Mucosa of rectum (tissue), 2 donors: Measurements from ENCODE around the gene ACBD6.

Source experiments
- H3K27ac ChIP-seq, 2 donors: one replicate each; pipeline ENCODE4 v1.7.0; 2013; ENCODE audit warnings: inconsistent platforms in 2 of 2, low read depth in 2 of 2, low read length in 2 of 2
- H3K27me3 ChIP-seq, 2 donors: one replicate each; pipeline ENCODE4 v1.7.0; 2013; ENCODE audit warnings: low read length in 2 of 2; ENCODE audit not compliant: control insufficient read depth in 2 of 2, insufficient read depth in 2 of 2
- H3K36me3 ChIP-seq, 2 donors: one replicate each; pipeline ENCODE4 v1.7.0; 2013; ENCODE audit warnings: low read length in 2 of 2; ENCODE audit not compliant: control insufficient read depth in 2 of 2, insufficient read depth in 2 of 2
- H3K4me1 ChIP-seq, 2 donors: one replicate each; pipeline ENCODE4 v1.7.0; 2013; ENCODE audit warnings: low read length in 2 of 2, mild to moderate bottlenecking in 1 of 2; ENCODE audit not compliant: control insufficient read depth in 2 of 2, insufficient read depth in 2 of 2
- H3K4me3 ChIP-seq, 2 donors: one replicate each; pipeline ENCODE4 v1.7.0; 2013; ENCODE audit warnings: low read length in 2 of 2
- H3K9ac ChIP-seq, 2 donors: one replicate each; pipeline ENCODE4 v1.7.0; 2013; ENCODE audit warnings: low read length in 2 of 2, low read depth in 1 of 2, mild to moderate bottlenecking in 1 of 2
- H3K9me3 ChIP-seq, 2 donors: one replicate each; pipeline ENCODE4 v1.7.0; 2013; ENCODE audit warnings: low read length in 2 of 2; ENCODE audit not compliant: control insufficient read depth in 2 of 2
- donor health status: healthy.
- donor health status: Normal muscosa, but diverticular disease.

ACBD6 gene

GRCh38 chr1:180380259-180381183, 121.9 kb downstream of the ACBD6 start:
- peaks cover 0 to 6% of the 10 kb centered on the region in 2 donors for H3K9me3 ChIP-seq
- no peak overlapping the region for H3K9ac ChIP-seq
- no peaks in the 10 kb centered on the region for H3K4me1 ChIP-seq
- no peak overlapping the region for H3K27ac ChIP-seq
- H3K36me3 ChIP-seq, result no peaks in the 10 kb centered on the region
- no peak overlapping the region for H3K4me3 ChIP-seq
- no peaks in the 10 kb centered on the region for H3K27me3 ChIP-seq

GRCh38 chr1:180376800-180377199, 125.6 kb downstream of the ACBD6 start:
- Histone ChIP-seq H3K36me3 (no peaks in the 10 kb centered on the region), H3K4me1 (no peaks in the 10 kb centered on the region), H3K4me3 (no peak overlapping the region), H3K9ac (no peak overlapping the region), H3K27me3 (no peaks in the 10 kb centered on the region), H3K27ac (no peak overlapping the region), H3K9me3 (peaks cover 0 to 6% of the 10 kb centered on the region in 2 donors)

- H3K36me3 ChIP-seq, result no peaks in the 10 kb centered on the region
- H3K4me3 ChIP-seq, result no peak overlapping the region
- peaks cover 0 to 6% of the 10 kb centered on the region in 2 donors for H3K9me3 ChIP-seq
- H3K9ac ChIP-seq, result no peak overlapping the region
- H3K4me1 ChIP-seq, result no peaks in the 10 kb centered on the region
- no peak overlapping the region for H3K27ac ChIP-seq
- H3K27me3 ChIP-seq, result no peaks in the 10 kb centered on the region
Observed at GRCh38 chr1:180376253-180376652, 126.1 kb downstream of the ACBD6 start.

- Histone ChIP-seq H3K9me3 (no peaks in the 10 kb centered on the region), H3K4me1 (no peaks in the 10 kb centered on the region), H3K9ac (no peak overlapping the region)
Observed at GRCh38 chr1:180372728-180373127, 129.6 kb downstream of the ACBD6 start.

GRCh38 chr1:180370597-180370996, 131.8 kb downstream of the ACBD6 start:
- H3K9ac ChIP-seq, result no peak overlapping the region
- H3K4me1 ChIP-seq, result no peaks in the 10 kb centered on the region
- H3K36me3 ChIP-seq, result no peaks in the 10 kb centered on the region
- no peaks in the 10 kb centered on the region for H3K9me3 ChIP-seq
- no peak overlapping the region for H3K27ac ChIP-seq
- H3K4me3 ChIP-seq, result no peak overlapping the region
- no peaks in the 10 kb centered on the region for H3K27me3 ChIP-seq

More at GRCh38 chr1:180372728-180373127, 129.6 kb downstream of the ACBD6 start:
- H3K27ac ChIP-seq, result no peak overlapping the region
- no peaks in the 10 kb centered on the region for H3K36me3 ChIP-seq
- no peaks in the 10 kb centered on the region for H3K27me3 ChIP-seq
- H3K4me3 ChIP-seq, result no peak overlapping the region

DNA sequence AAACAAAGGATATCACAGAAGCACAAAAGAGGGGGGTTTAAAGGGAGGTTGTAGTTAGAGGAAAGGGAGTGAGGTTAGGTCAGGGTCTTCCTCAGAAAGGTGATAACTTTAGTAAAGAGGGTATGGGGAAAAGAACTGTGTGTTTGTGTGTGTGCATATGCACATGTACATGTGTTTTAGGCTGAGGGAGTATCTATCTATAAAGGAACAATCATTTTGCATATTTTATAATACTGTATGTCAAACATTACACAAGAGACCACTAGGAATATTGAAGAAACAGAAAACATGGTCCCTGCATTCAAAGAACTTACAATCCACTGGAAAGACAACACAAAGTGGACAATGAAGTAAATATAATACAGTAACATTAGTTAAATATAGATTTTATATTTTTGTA, 132.2 kb downstream of the ACBD6 start:
- H3K4me3 ChIP-seq, result no peak overlapping the region
- no peak overlapping the region for H3K27ac ChIP-seq
- no peak overlapping the region for H3K9ac ChIP-seq
- H3K27me3 ChIP-seq, result no peaks in the 10 kb centered on the region
- no peaks in the 10 kb centered on the region for H3K9me3 ChIP-seq
- H3K4me1 ChIP-seq, result no peaks in the 10 kb centered on the region
- H3K36me3 ChIP-seq, result no peaks in the 10 kb centered on the region

GRCh38 chr1:180369061-180369460, 133.3 kb downstream of the ACBD6 start:
- no peak overlapping the region for H3K9ac ChIP-seq
- H3K36me3 ChIP-seq, result no peaks in the 10 kb centered on the region
- no peaks in the 10 kb centered on the region for H3K27me3 ChIP-seq
- no peak overlapping the region for H3K4me3 ChIP-seq
- H3K4me1 ChIP-seq, result no peaks in the 10 kb centered on the region
- H3K9me3 ChIP-seq, result no peaks in the 10 kb centered on the region
- H3K27ac ChIP-seq, result no peak overlapping the region

- no peaks in the 10 kb centered on the region for H3K27me3 ChIP-seq
- H3K9ac ChIP-seq, result no peak overlapping the region
- no peaks in the 10 kb centered on the region for H3K9me3 ChIP-seq
- H3K36me3 ChIP-seq, result no peaks in the 10 kb centered on the region
- no peaks in the 10 kb centered on the region for H3K4me1 ChIP-seq
- no peak overlapping the region for H3K27ac ChIP-seq
- H3K4me3 ChIP-seq, result no peak overlapping the region
Observed at GRCh38 chr1:180366371-180367068, 135.9 kb downstream of the ACBD6 start.

DNA sequence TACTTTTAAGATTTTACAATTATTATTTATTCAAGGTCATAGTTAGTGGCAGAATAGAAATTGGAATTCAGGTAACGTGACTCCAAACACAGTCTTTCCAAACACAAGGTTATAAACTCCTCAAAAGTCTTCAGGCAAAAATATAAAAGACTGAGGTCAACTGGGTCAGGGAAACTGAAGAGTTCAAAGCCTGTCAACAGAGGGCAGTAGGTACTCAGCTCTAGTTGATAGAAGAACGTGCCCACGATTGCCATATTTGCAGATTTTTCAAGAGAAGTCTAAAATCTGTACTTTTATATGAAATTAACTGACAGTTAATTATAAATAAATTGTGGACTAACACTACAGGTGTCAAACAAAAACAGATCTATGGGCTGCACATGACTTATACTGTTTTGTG, 137.3 kb downstream of the ACBD6 start:
- Histone ChIP-seq H3K27me3 (no peaks in the 10 kb centered on the region), H3K4me1 (no peaks in the 10 kb centered on the region), H3K9me3 (no peaks in the 10 kb centered on the region), H3K9ac (no peak overlapping the region), H3K4me3 (no peak overlapping the region), H3K27ac (no peak overlapping the region), H3K36me3 (no peaks in the 10 kb centered on the region)

DNA sequence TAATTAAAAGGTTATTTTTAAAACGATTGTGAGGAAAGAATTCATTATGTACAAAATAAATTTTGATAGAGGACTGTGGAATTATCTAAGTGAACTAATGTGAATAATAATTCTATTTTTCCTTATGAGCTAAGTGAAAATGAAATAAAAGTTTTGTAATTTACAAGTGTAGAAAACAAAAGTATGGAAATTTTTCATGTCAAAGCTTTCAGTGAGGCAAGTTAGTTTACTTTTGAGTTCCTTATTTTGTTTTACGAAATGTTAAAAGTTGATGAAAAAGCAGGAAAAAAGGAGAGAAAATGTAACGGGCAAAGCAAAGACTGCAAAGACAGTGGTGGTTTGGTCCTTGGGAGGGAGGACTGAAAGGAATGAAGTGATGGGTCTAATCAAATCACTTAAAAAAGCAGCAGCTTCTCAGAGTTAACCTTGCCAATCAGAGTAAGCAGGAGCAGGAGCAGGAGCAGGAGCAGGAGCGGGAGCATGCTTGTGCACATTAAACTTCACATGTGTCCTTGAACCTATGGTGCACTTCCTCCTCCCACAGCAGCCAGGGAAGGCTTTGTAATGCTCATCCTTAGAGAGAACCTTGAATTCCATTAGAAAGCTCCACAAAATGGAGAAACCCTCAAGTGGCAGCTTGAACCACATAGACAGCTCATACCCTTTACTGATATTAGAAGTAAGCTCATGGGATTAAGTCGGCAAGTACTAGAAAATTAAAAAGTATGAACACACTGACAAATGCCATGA, 139.0 kb downstream of the ACBD6 start:
- no peak overlapping the region for H3K4me3 ChIP-seq
- H3K36me3 ChIP-seq, result no peaks in the 10 kb centered on the region
- H3K27ac ChIP-seq, result no peak overlapping the region
- no peaks in the 10 kb centered on the region for H3K4me1 ChIP-seq
- no peak overlapping the region for H3K9ac ChIP-seq
- no peaks in the 10 kb centered on the region for H3K27me3 ChIP-seq
- H3K9me3 ChIP-seq, result no peaks in the 10 kb centered on the region
